HG03175 (cell line): ENCODE measurements around the gene RPL13.

ENCODE experiments used
- ATAC-seq: cut with Tn5 transposase; IDR thresholded peaks from one replicate; pipeline ENCODE4 v1.9.1; 2021; ENCODE audit warnings: mild to moderate bottlenecking, moderate library complexity; ENCODE audit not compliant: unreplicated experiment

Gene RPL13

DNA sequence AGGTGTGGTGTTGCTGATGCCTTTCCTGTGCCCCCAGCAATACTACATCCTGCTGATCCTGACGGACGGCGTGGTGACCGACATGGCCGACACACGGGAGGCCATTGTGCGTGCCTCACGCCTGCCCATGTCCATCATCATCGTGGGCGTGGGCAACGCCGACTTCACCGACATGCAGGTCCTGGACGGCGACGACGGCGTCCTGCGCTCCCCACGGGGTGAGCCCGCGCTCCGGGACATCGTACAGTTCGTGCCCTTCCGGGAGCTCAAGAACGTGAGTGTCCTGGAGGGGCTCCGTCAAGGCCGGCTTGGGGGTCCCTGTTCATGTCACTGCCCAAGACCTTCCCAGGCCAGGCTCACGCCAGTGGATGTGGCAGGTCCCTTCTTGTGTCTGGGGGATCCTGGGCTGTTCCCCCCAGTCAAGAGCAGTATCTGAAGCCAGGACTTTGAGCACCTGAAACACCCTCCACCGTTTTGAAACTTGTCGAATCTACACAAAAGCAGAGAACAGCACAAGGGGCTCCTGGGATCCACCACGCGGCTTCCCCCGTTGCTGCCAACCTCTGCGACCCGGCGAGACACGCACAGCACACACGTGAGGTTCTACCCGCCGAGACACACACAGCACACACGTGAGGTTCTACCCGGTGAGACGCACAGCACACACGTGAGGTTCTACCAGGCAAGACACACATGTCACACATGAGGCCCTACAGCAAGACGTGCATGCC lies 35.0 kb downstream of the RPL13 start:
- ATAC-seq = no peak

DNA sequence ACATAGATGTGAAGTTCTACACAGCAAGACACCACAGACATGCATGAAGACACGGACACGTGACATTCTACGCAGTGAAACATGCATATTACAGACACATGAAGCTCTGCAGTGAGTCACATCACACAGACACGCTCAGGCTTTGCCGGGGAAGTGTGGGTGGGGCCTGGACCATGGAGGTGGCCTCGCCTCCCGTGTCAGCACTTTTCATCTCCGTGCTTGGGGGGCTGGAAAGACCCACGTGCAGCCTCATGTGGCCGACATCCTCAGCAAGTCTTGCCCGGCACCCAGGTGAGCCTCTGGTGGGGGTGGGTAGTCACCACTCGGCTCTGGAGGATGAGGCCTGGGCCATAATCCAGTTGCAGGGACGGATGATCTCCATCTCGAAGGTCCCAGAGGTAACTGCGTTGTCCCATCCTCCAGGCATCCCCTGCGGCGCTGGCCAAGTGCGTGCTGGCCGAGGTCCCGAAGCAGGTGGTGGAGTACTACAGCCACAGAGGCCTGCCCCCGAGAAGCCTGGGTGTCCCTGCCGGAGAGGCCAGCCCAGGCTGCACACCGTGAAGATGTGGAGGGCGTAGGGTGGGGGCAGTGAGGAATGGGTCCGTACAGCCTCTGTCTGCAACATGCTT lies 35.7 kb downstream of the RPL13 start:
- no peak for ATAC-seq

DNA sequence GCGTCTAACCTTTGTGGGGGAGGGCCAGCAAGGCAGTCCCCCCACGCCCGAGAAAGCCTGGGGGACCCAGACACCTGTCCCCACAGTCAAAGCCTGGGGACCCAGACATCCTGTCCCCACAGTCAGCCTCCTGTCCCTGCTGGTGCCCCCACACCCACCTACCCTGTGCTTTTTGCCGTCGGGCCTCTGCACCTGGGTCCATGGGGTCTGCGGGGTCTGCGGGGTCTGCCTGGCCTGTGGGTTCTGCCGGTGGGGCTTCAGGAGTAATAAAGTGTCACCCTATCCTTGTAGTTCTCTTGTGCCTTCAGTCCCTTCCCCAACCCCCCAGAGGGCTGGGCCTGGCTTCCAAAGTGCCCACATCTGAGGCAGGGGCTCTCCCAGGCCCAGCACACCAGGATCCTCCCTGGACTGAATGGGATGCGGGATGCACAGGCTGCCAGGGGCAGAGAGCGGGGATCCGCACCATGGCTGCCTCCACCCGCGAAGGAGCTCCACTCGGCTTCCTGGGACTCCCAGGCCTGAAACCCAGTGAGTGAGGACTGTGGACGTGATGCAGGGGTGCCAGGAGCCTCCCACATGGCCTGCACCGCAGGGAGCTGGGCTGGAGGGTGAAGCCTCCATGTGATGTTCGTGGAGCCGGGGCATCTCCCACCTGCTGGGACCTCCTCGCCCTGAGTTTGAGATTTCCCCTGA lies 36.6 kb downstream of the RPL13 start:
- ATAC-seq = no peak

DNA sequence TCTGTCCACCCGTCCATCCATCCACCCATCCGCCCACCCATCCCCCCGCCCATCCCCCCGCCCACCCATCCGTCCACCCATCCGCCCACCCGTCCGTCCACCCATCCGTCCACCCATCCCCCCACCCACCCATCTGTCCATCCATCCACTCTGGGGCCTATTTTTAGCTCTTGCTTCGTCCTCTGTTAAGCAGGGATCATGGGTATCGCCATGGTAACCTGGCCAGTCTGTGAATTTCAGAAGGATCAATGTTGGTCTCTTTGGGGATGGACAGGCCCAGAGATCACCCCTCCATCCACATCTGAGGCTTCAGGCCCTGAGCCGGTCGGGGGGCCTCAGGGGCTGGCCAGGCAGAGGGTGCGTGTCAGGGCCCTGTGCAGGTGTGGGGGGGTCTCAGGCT lies 37.7 kb downstream of the RPL13 start:
- no peak for ATAC-seq

DNA sequence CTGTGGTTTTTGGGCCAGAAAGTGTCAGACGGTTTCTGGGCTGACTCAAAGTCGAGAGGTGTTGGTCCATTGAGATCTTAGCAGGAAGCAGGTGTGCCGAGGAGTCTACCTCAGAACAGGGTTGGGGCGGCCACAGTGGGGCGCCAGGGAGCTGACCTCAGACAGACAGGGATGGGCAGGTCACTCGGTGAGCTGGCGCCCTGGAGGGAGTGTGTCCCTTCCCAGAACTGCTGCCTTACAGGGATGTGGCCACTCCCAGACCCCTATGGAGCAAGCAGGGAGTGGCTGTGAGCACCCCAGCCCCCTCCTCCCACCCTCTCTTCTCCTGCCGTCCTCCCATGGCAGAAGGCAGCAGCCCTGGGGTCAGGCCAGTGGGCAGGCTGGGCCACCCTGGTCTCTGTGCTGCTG lies 39.0 kb downstream of the RPL13 start:
- no peak for ATAC-seq

DNA sequence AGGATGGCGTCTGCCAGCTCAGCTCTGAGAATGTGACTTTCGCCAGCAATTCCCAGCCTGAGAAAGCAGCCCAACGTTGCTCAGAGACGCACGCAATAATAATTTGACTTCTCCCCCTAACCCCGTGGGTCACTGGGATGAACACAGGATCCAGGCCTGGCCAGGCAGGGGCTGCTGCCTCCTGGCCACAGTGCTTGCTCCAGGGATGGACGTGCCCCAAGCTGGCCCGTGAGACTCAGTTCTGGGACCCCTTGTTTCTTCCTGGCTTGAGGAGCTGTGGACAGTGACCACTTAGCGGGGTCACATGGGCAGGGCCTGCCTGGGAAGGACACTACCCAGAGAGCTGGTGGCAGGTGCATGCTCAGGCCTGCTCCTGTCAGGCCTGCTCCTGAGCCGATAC lies 39.4 kb downstream of the RPL13 start:
- ATAC-seq = no peak

DNA sequence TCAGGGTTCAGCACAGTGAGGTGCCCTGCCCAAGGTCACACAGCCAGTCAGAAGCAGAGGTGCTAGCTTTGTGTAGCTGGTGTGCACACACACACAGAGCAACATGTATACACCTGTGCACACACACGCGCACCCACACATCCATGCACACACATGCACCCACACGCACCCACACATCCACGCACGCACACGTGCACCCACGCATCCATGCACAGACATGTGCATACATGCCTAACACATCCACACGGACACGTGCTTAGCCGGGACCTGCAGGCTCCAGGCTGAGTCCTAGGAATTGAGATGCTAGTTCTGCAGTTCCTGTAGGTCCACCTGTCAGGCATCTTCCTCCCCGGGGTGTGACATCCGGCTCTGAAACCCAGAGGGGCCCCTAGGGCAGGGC lies 39.9 kb downstream of the RPL13 start:
- ATAC-seq = no peak

DNA sequence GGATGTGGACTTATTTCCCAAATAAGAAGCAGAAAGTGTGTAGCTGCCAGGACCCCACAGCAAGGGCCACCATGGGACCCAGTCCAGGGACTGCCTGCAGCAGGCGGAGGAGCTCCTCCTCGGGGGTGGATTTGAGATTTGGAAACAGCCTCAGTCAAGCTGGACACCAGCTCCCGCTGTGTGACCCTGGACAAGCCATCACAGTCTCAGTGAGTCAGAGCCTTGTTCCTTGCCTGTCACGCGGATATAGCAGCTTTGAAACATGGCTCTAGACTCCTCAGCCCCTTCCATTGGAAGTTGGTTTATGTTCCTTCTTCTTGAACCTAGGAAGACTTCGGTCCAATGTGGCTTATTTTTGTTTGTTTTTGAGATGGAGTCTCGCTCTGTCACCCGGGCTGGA lies 40.5 kb downstream of the RPL13 start:
- ATAC-seq = no peak

DNA sequence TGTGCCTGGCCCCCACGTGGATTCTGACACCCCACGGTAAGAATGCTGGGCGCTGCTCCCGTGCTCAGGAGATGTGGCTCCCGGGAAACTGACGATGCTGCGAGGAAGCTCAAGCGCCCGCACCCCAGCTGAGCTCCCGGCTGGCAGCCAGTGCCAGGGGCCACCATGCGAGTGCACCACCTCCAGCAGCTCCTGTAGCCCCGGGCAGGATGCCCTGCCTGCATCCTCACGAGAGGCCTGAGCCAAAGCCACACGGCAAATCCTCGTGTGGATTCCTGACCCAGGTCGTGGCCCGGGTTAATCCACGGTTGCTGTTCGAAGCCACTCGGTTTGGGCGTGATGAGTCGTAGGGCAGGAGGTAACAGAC lies 41.4 kb downstream of the RPL13 start:
- ATAC-seq = no peak

DNA sequence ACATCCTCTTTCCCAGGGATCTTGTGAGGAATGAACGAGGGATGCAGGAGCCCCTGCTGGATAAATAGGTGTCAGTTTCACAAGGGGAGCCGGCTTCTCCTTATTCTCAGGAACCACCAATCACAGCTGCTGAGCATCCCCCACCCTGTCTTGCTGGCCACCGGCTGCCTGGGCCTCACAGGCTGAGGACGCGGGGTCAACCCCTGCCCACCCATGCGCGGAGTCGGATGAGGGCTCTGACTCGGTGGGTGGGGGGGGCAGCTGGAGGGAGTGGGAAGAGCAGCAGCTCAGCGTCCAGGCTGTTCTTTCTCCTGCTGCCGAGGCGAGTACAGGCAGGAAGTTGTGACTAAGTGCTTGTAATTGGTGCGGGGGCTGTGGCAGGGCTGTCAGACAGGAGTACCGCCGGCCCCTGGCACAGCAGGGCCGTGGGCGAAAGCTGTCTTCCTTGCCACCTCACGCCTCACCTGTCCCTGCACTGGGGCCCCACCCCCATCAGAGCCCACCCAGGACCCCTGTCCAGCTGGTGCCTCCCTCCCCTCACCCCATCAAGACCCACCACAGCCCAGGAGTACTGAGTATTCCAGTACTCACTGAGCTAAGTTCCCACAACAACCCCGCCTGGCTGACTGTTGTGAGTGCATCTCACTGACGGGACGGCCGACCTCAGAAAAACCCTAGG lies 41.9 kb downstream of the RPL13 start:
- ATAC-seq = no peak

DNA sequence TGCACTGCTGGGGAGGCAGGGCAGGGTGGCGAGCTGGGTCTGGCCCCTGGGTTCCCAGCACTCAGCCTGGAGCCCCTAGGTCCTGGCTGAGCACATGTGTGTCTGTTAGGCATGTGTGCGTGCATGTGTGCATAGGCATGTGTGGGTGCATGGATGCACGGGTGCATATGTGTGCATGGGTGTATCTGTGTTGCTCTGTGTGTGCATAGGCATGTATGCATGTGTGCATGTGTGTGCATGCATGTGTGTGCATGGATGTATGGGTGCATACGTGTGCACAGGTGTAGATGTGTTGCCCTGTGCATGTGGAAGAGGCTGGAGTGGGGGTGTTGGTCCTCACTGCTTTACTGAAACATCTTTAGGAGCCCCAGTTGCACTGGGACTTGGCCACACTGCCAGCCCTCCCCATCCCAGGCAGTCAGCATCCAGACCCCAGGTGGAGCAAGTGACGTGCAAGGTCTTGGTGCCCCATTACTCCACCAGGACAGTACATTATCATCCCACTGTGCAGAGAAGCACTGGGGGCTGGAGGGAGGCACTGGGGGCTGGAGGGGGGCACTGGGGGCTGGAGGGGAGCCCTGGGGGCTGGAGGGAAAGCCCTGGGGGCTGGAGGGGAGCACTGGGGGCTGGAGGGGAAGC lies 42.6 kb downstream of the RPL13 start:
- no peak for ATAC-seq

DNA sequence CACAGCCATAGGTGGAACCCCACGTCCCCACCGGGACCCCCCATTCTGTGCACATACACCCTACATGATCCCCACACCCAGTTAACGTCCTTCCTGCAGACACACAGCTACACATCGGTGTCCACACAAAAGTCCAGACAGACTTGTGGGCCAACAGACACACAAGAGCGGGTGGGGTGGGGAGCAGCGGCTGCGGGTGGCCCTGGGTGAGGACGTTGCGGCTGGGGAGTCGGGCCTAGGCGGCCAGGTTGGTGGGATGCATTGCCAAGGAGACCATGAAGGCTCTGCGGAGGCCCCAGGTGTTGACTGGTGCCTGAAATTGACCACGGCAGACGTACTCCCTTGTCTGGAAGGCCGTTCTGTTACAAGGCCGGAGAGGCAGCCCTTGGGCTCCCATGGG lies 44.3 kb downstream of the RPL13 start:
- no peak for ATAC-seq

DNA sequence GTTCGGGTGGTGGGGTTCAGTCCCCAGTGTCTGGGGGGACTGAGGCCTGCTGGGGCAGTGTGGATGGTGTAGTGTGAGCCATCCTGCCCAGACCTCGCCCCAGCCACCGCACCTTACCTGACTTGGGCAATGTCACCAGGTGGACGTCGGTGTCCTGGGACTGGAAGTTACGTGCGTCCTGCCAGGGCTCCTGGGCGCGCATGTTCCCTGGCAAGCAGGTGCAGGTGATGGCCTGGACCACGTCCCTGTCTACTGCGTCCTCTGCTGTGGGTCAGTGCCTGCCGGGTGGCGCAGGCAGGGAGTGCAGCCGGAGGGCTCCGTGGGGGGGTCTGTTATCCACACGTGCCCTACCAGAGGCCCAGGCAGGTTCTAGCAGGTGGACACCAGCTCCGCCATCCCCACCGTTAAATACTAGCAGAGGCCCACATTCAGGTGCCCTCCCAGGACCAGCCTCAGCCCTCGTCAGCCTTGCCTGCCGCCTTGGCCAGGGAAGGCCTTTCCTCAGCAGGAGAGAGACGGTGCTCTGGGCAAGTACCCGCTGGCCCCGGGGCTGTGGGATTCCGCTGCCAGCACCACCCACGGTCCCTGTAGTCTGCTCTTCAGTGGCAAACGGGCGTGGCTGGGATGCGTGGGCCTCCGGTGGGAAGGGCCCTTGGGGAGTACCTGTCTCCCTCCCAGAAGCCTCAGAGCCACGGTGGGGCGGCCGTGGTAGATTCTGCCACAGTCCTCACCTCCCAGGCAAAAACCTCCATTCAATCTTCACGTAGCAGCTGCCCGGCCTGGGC lies 44.9 kb downstream of the RPL13 start:
- ATAC-seq = no peak

DNA sequence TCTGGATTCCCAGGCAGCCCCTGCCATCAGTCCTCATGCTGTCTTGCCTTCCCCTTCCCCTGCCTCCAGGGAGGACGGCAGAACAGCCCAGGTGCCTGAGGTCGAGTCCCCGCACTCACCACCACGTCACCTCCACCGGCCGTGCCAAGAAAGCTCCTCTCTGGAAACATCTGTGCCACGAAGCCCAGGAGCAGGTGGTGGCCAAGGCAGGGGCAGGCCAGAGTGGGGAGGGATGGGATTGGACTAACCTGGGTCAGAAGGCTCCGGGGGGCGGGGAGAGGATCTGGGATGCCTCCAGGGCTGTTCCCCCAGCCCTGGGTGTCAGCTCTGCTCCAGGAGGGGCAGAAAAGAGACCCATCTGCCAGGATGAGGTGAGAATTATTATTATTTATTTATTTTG lies 45.5 kb downstream of the RPL13 start:
- ATAC-seq = no peak

DNA sequence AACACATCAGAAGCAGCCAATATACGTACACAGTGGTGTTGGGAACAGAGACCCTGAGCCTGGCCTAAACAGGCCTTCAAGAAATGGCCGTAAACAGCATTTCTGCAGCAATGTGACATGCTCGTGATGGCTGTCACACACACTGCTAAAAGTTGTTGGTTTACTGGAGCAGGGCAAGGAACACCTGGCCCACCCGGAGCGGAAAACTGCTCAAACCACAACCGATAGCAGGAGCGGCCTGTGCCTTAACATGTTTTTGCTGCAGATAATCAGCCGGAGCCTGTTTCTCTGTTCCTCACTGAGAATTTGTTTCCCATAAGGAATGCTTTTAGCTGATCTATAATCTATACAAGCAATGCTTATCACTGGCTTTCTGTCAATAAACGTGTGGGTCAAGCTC lies 47.0 kb downstream of the RPL13 start:
- ATAC-seq = no peak

DNA sequence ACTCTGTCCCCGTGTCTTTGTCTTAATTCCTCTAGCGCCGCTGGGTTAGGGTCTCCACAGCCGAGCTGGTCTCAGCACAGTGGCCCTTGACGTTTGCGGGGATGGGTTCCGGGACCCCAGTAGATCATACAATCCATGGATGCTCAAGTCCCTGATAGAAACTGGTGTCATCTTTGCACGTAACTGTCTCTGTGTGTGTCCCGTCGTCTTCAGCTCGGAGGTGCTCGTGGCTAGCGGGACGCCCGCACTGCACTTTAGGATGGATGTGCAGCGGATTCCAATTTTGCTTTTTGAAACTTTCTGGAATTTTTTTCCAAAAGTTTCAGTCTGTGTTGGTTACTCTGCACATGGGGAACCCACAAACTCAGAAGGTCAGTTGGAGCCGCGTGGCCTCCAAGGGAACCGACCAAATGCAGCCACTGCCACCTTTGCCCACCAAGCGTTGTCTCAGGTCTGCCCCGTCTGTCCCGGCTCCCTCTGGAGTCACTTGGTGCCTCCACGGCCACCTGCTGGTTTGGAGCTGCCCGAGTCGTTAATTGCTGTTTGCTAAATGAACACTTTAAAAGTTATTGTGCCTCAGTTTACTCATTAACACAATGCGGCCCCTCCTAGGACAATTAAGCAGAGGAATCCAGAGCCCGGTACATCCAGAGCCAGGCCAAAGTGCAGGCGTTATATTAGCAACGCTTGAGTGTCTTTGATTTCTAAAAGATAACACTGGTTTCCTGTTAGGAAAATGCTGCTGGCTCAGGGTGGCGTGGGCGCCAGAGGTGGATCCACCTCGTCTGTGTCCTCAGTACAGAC lies 47.7 kb downstream of the RPL13 start:
- no peak for ATAC-seq

DNA sequence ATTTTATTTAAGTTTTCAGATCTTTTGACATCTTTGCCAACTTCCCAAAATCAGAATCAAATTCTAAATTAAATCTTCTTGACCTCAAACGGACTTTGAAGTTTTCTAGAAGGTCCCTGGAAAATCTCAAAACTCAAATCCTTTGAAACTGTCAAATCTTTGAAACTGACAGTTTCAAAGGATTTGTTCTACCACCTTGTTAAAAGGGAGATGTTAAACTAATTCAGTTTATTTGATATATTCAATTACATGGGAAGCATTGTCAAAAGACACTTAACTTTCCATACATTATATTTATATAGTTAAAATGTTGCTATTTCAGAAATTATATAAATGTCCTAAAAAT lies 49.6 kb downstream of the RPL13 start:
- ATAC-seq = no peak

DNA sequence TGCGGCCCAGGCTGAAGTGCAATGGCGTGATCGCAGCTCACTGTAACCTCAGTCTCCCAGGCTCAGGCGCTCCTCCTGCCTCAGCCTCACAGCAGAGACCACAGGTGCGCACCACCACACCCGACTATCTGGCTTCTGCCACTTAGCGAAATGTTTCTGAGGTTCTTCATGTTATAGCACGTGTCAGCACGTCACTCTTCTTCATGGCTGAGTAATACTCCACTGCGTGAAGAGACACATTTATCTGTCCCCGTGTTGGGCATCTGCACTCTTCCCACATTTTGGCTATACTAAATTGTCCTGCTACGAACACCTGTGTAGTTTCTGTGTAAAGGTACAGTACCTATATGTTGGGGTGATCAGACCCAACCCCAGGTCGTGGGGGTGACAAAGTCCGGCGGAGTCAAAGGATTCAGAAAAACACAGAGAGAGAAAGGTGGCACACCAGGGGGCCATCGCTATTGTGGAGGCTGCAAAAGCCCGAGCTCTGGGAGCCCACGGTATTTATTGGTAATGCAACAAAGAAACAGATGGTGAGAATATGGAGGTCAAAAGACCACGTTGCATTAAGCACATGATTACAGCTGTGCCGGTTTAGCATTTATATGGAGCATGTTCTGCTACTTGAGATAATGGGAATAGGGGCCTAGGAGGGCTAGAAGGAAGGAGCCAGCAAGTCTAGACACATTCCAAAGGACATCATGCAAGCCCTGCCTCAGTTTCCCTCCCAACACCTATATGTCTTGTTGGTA lies 52.1 kb downstream of the RPL13 start:
- no peak for ATAC-seq
